Rectal smooth muscle tissue (tissue), 1 donor: Measurements from ENCODE around the gene CYSTM1.

ENCODE experiments used
- H3K27ac ChIP-seq: one replicate; pipeline ENCODE4 v1.7.0; 2013; ENCODE audit warnings: low read depth, low read length, inconsistent platforms
- H3K27me3 ChIP-seq: one replicate; pipeline ENCODE4 v1.7.0; 2013; ENCODE audit warnings: low read length; ENCODE audit not compliant: control insufficient read depth, insufficient read depth
- H3K36me3 ChIP-seq: one replicate; pipeline ENCODE4 v1.7.0; 2013; ENCODE audit warnings: low read length; ENCODE audit not compliant: control insufficient read depth, insufficient read depth
- H3K4me1 ChIP-seq: one replicate; pipeline ENCODE4 v1.7.0; 2013; ENCODE audit warnings: low read length; ENCODE audit not compliant: control insufficient read depth, insufficient read depth
- H3K4me3 ChIP-seq: one replicate; pipeline ENCODE4 v1.7.0; 2013; ENCODE audit warnings: low read length
- H3K9ac ChIP-seq: one replicate; pipeline ENCODE4 v1.7.0; 2013; ENCODE audit warnings: low read length

Gene CYSTM1

GRCh38 chr5:140220698-140221064, 45.7 kb downstream of the CYSTM1 start:
- no peaks in the 10 kb centered on the region for H3K27me3 ChIP-seq
- H3K27ac ChIP-seq = no peak overlapping the region
- peaks cover 13% of the 10 kb centered on the region for H3K4me1 ChIP-seq
- no peaks in the 10 kb centered on the region for H3K36me3 ChIP-seq
- H3K9ac ChIP-seq = no peak overlapping the region
- no peak overlapping the region for H3K4me3 ChIP-seq

- H3K36me3 ChIP-seq = no peaks in the 10 kb centered on the region
- peaks cover 13% of the 10 kb centered on the region for H3K4me1 ChIP-seq
- H3K27ac ChIP-seq = no peak overlapping the region
- H3K9ac ChIP-seq = no peak overlapping the region
- H3K4me3 ChIP-seq = no peak overlapping the region
- no peaks in the 10 kb centered on the region for H3K27me3 ChIP-seq
Measured at GRCh38 chr5:140221697-140222223, 46.8 kb downstream of the CYSTM1 start.

GRCh38 chr5:140222416-140222815, 47.4 kb downstream of the CYSTM1 start:
- Histone ChIP-seq H3K27ac (no peak overlapping the region), H3K4me1 (peaks cover 13% of the 10 kb centered on the region), H3K36me3 (no peaks in the 10 kb centered on the region), H3K4me3 (no peak overlapping the region), H3K27me3 (no peaks in the 10 kb centered on the region), H3K9ac (no peak overlapping the region)

GRCh38 chr5:140223567-140223966, 48.6 kb downstream of the CYSTM1 start:
- Histone ChIP-seq H3K27me3 (no peaks in the 10 kb centered on the region), H3K4me1 (peaks cover 13% of the 10 kb centered on the region), H3K9ac (no peak overlapping the region), H3K36me3 (no peaks in the 10 kb centered on the region), H3K27ac (no peak overlapping the region), H3K4me3 (no peak overlapping the region)

- Histone ChIP-seq H3K4me1 (peaks cover 12% of the 10 kb centered on the region), H3K9ac (no peak overlapping the region), H3K27ac (no peak overlapping the region), H3K36me3 (no peaks in the 10 kb centered on the region), H3K27me3 (no peaks in the 10 kb centered on the region), H3K4me3 (no peak overlapping the region)
Measured at GRCh38 chr5:140224658-140225057, 49.7 kb downstream of the CYSTM1 start.

- Histone ChIP-seq H3K9ac (no peak overlapping the region), H3K4me3 (no peak overlapping the region), H3K36me3 (no peaks in the 10 kb centered on the region), H3K27me3 (no peaks in the 10 kb centered on the region), H3K4me1 (peaks cover 7% of the 10 kb centered on the region), H3K27ac (no peak overlapping the region)
Measured at GRCh38 chr5:140225396-140225795, 50.4 kb downstream of the CYSTM1 start.

- no peaks in the 10 kb centered on the region for H3K4me1 ChIP-seq
- H3K4me3 ChIP-seq = no peak overlapping the region
- H3K9ac ChIP-seq = no peak overlapping the region
- H3K27me3 ChIP-seq = no peaks in the 10 kb centered on the region
- H3K36me3 ChIP-seq = no peaks in the 10 kb centered on the region
- H3K27ac ChIP-seq = no peak overlapping the region
Measured at GRCh38 chr5:140227046-140227445, 52.1 kb downstream of the CYSTM1 start.

- peak overlapping the region; percentile 31 for H3K4me3 ChIP-seq
- no peaks in the 10 kb centered on the region for H3K27me3 ChIP-seq
- no peaks in the 10 kb centered on the region for H3K4me1 ChIP-seq
- H3K27ac ChIP-seq = no peak overlapping the region
- H3K9ac ChIP-seq = no peak overlapping the region
- no peaks in the 10 kb centered on the region for H3K36me3 ChIP-seq
Measured at GRCh38 chr5:140228364-140228837, 53.4 kb downstream of the CYSTM1 start.

- Histone ChIP-seq H3K27me3 (no peaks in the 10 kb centered on the region), H3K36me3 (no peaks in the 10 kb centered on the region), H3K27ac (no peak overlapping the region), H3K9ac (no peak overlapping the region), H3K4me1 (no peaks in the 10 kb centered on the region), H3K4me3 (no peak overlapping the region)
Measured at GRCh38 chr5:140230373-140230772, 55.4 kb downstream of the CYSTM1 start.

GRCh38 chr5:140232731-140233130, 57.7 kb downstream of the CYSTM1 start:
- H3K9ac ChIP-seq = no peak overlapping the region
- no peaks in the 10 kb centered on the region for H3K27me3 ChIP-seq
- H3K36me3 ChIP-seq = no peaks in the 10 kb centered on the region
- no peaks in the 10 kb centered on the region for H3K4me1 ChIP-seq
- no peak overlapping the region for H3K27ac ChIP-seq
- H3K4me3 ChIP-seq = no peak overlapping the region

- H3K27me3 ChIP-seq = no peaks in the 10 kb centered on the region
- H3K9ac ChIP-seq = no peak overlapping the region
- H3K27ac ChIP-seq = no peak overlapping the region
- H3K4me1 ChIP-seq = no peaks in the 10 kb centered on the region
- no peaks in the 10 kb centered on the region for H3K36me3 ChIP-seq
- no peak overlapping the region for H3K4me3 ChIP-seq
Measured at GRCh38 chr5:140234377-140234989, 59.5 kb downstream of the CYSTM1 start.

GRCh38 chr5:140235791-140236551, 61.0 kb downstream of the CYSTM1 start:
- H3K4me1 ChIP-seq = peaks cover 12% of the 10 kb centered on the region
- H3K36me3 ChIP-seq = no peaks in the 10 kb centered on the region
- H3K9ac ChIP-seq = no peak overlapping the region
- no peak overlapping the region for H3K27ac ChIP-seq
- no peaks in the 10 kb centered on the region for H3K27me3 ChIP-seq
- no peak overlapping the region for H3K4me3 ChIP-seq
